A549 (cell line): Measurements from ENCODE around the gene CRYBB3. TPM values are rescaled to one million over a fixed set of nuclear protein-coding genes. Genes with fewer than 3 reads are reported as not detected.

Experiments used
- ATAC-seq, 2 experiments: fragments of 200-7000 bp in 1 of 2; fragments of >200 bp in 1 of 2; cut with Nextera tagmentation in 1 of 2; cut with Tn5 transposase in 1 of 2; 3 replicates each; pipeline versions ENCODE4 v1.8.0 to v1.9.1; 2018 to 2020; ENCODE audit warnings: mild to moderate bottlenecking in 1 of 2, moderate library complexity in 1 of 2
- CTCF ChIA-PET: fragments of 300-600 bp; sonication (Branson Sonifier 250); formaldehyde crosslinking; extraction: SDS; loops from one replicate; lab custom pipeline; 2021; ENCODE audit warnings: antibody characterized with exemption, inconsistent platforms; lab: Yijun Ruan, JAX
- POLR2A ChIA-PET: fragments of 350-600 bp; formaldehyde crosslinking; extraction: SDS; loops from one replicate; lab custom pipeline; 2021; ENCODE audit warnings: antibody characterized with exemption, inconsistent platforms; lab: Yijun Ruan, JAX
- DNase-seq, 2 experiments: peaks; one replicate each; pipeline versions ENCODE4 v3.0.0 to v3.0.0-alpha.2; 2011 to 2016; ENCODE audit warnings: low read depth in 1 of 2, low spot score in 1 of 2
- FAIRE-seq: peaks from 2 replicates; lab custom pipeline; 2011; peaks lifted over from hg19 to GRCh38; lab: Jason Lieb, UNC
- H3K27ac ChIP-seq, 2 experiments: fragments of >200 bp; sonication (Bioruptor Twin); formaldehyde crosslinking; 3 replicates each; pipeline ENCODE4 v1.5.1; 2016 to 2017
- H3K4me1 ChIP-seq: fragments of >200 bp; sonication (Bioruptor Twin); formaldehyde crosslinking; 3 replicates; pipeline ENCODE4 v1.6.1; 2016
- H3K4me2 ChIP-seq: fragments of >200 bp; sonication (Bioruptor Twin); formaldehyde crosslinking; 3 replicates; pipeline ENCODE4 v1.6.1; 2016
- H3K4me3 ChIP-seq: fragments of >200 bp; sonication (Bioruptor Twin); formaldehyde crosslinking; 3 replicates; pipeline ENCODE4 v1.5.1; 2016
- H3K9me3 ChIP-seq: fragments of >200 bp; sonication (Bioruptor Twin); formaldehyde crosslinking; 3 replicates; pipeline ENCODE4 v1.6.1; 2016
- CBX2 ChIP-seq: fragments of 200-600 bp; sonication (generic); IDR thresholded peaks from 2 replicates; pipeline ENCODE4 v1.6.1; 2016; ENCODE audit warnings: low read depth, mild to moderate bottlenecking, borderline replicate concordance
- CEBPB ChIP-seq, 2 experiments: fragments of >200 bp in 1 of 2; sonication (Bioruptor Twin) in 1 of 2; formaldehyde crosslinking in 1 of 2; IDR thresholded peaks; 2 replicates each; pipeline ENCODE4 v1.6.1; 2012 to 2016
- CHD4 ChIP-seq: fragments of 200-600 bp; sonication (generic); IDR thresholded peaks from 2 replicates; pipeline ENCODE4 v1.6.1; 2016; ENCODE audit warnings: antibody characterized with exemption, mild to moderate bottlenecking, borderline replicate concordance
- EHMT2 ChIP-seq: fragments of 200-600 bp; sonication (generic); IDR thresholded peaks from 2 replicates; pipeline ENCODE4 v1.6.1; 2016; ENCODE audit warnings: antibody characterized with exemption, low read depth, mild to moderate bottlenecking, moderate library complexity
- FOSL2 ChIP-seq, 2 experiments: fragments of 450-650 bp in 1 of 2; fragments of >200 bp in 1 of 2; sonication (Bioruptor Twin) in 1 of 2; formaldehyde crosslinking; IDR thresholded peaks; 2 replicates each; pipeline versions ENCODE4 v1.5.0 to v1.6.1; 2016 to 2020; ENCODE audit warnings: mild to moderate bottlenecking in 1 of 2, moderate library complexity in 1 of 2
- HES2 ChIP-seq: fragments of >200 bp; sonication (Bioruptor Twin); formaldehyde crosslinking; IDR thresholded peaks from 2 replicates; pipeline ENCODE4 v1.6.1; 2016
- HMGXB4 ChIP-seq: fragments of 250-450 bp; sonication (Bioruptor Pico); IDR thresholded peaks from 2 replicates; pipeline ENCODE4 v1.5.0; 2021; ENCODE audit warnings: mild to moderate bottlenecking, moderate library complexity, borderline replicate concordance
- KDM5A ChIP-seq: fragments of 200-600 bp; sonication (generic); IDR thresholded peaks from 2 replicates; pipeline ENCODE4 v1.6.1; 2016; ENCODE audit warnings: antibody characterized with exemption, mild to moderate bottlenecking
- MAFK ChIP-seq: fragments of 450-650 bp; IDR thresholded peaks from 2 replicates; pipeline ENCODE4 v1.6.1; 2014; ENCODE audit not compliant: partially characterized antibody
- PBX3 ChIP-seq: IDR thresholded peaks from 2 replicates; pipeline ENCODE4 v1.6.1; 2012
- RAD21 ChIP-seq, 2 experiments: fragments of >200 bp in 1 of 2; sonication (Bioruptor Twin) in 1 of 2; formaldehyde crosslinking in 1 of 2; IDR thresholded peaks in 1 of 2; conservative IDR thresholded peaks in 1 of 2; 2 replicates in 1 of 2; 3 replicates in 1 of 2; pipeline ENCODE4 v1.6.1; 2012 to 2018; ENCODE audit warnings: inconsistent platforms in 1 of 2
- REST ChIP-seq: fragments of 200-600 bp; sonication (generic); IDR thresholded peaks from 2 replicates; pipeline ENCODE4 v1.6.1; 2016; ENCODE audit warnings: antibody characterized with exemption, mild to moderate bottlenecking, moderate library complexity
- TP53 ChIP-seq: fragments of 250-450 bp; sonication (Bioruptor Pico); IDR thresholded peaks from 2 replicates; pipeline ENCODE4 v1.5.0; 2021; ENCODE audit warnings: mild to moderate bottlenecking, moderate library complexity
- WGBS: methylation state at CpG from one replicate; pipeline ENCODE4 v1.1.6; 2017; ENCODE audit errors: missing lambda C conversion rate; 5-methylcytosine and 5-hydroxymethylcytosine counted together
- polyA plus RNA-seq, 4 experiments: library from polyadenylated mRNA; depleted of rRNA in 3 of 4; stranded (reverse); fragments of >200 nt; fragmentation: RNase III in 1 of 4; extraction: RNeasy Plus Mini Kit Qiagen cat#74134 plus additional on column Dnase treatment in 1 of 4; gene quantifications; 2 replicates in 3 of 4; 3 replicates in 1 of 4; pipeline ENCODE4 v1.2.3, GENCODE V29; 2011 to 2017

CRYBB3 gene
- polyA plus RNA-seq, 2 of the 4 experiments (the other 2 are of a cell fraction), result not detected

GRCh38 chr22:25154667-25154999 is 45.0 kb upstream of the CRYBB3 start (continued):
- no peak for TF ChIP-seq HMGXB4 (CRISPR knock-in tag)
- no peak for TF ChIP-seq CEBPB (IDR thresholded peaks at IDR 0.05)
- no peak for TF ChIP-seq RAD21 (conservative IDR thresholded peaks at IDR 0.05 in 1 of 2, IDR thresholded peaks at IDR 0.05 in 1 of 2)

- POLR2A ChIA-PET, result no interaction called here
- ATAC-seq (no peak), DNase-seq (no peak), FAIRE-seq (no peak)
- CTCF ChIA-PET, result interaction anchor here (1.0 kb wide), 1 partner anchor 45 kb away, joined by 3 read pairs; no protein-coding TSS in a partner anchor
- Histone ChIP-seq H3K4me3 (no peak overlapping the region), H3K4me1 (0 out of 3 replicates have a peak, but pooled peaks cover 7% of the 10 kb centered on the region), H3K9me3 (no peaks in the 10 kb centered on the region), H3K27ac (no peak overlapping the region), H3K4me2 (no peak overlapping the region)
- 94% methylated on average over 4 of the region's 4 CpGs for whole genome bisulfite sequencing
- TF ChIP-seq EHMT2 (no peak), MAFK (no peak), CHD4 (no peak), FOSL2 (IDR thresholded peaks at IDR 0.05) (no peak), FOSL2 (CRISPR knock-in tag; IDR thresholded peaks at IDR 0.05) (no peak), REST (no peak), CBX2 (no peak), HES2 (no peak), HMGXB4 (CRISPR knock-in tag) (no peak), TP53 (CRISPR knock-in tag) (no peak), KDM5A (no peak)
Observed at GRCh38 chr22:25156736-25157135, 42.9 kb upstream of the CRYBB3 start.

GRCh38 chr22:25159028-25159427 is 40.6 kb upstream of the CRYBB3 start:
- WGBS, result 81% methylated on average over 9 of the region's 10 CpGs
- Histone ChIP-seq H3K9me3 (no peaks in the 10 kb centered on the region), H3K4me3 (no peak overlapping the region), H3K4me2 (no peak overlapping the region), H3K27ac (no peak overlapping the region), H3K4me1 (0 out of 3 replicates have a peak, but pooled peaks cover 7% of the 10 kb centered on the region)
- ChIA-PET POLR2A (no interaction called here), CTCF (no interaction called here)
- FAIRE-seq, result no peak
- no peak for ATAC-seq
- TF ChIP-seq PBX3 (no peak), FOSL2 (IDR thresholded peaks at IDR 0.05) (no peak), FOSL2 (CRISPR knock-in tag; IDR thresholded peaks at IDR 0.05) (peak; percentile 3; the same call in 1 of the 2 replicates)
- no peak for DNase-seq
